Kidney tubule cell (primary cell): Measurements from ENCODE around the gene DES.
"Not testable (repeated sequence)": the region's sequence is repeated elsewhere in the genome, so short reads cannot be mapped to it uniquely, and the experiment has no call there.

Experiments
- DNase-seq: peaks from one replicate; pipeline ENCODE4 v3.0.0-alpha.2; 2018; ENCODE audit warnings: low spot score

Gene DES

GRCh38 chr2:219399716-219400478, 18.3 kb upstream of the DES start:
- no peak for DNase-seq

- no peak for DNase-seq
These were observed 17.6 kb upstream of the DES start for GRCh38 chr2:219400562-219400961.

- no peak for DNase-seq
These were observed 16.6 kb upstream of the DES start for GRCh38 chr2:219401606-219402005.

GRCh38 chr2:219402665-219403515, 15.3 kb upstream of the DES start:
- peak; percentile 81 for DNase-seq

- no peak for DNase-seq
These were observed 14.3 kb upstream of the DES start for GRCh38 chr2:219403861-219404260.

- DNase-seq, result no peak
These were observed 13.8 kb upstream of the DES start for GRCh38 chr2:219404291-219404910.

- DNase-seq, result no peak
These were observed 13.2 kb upstream of the DES start for GRCh38 chr2:219404954-219405353.

GRCh38 chr2:219405451-219405850, 12.7 kb upstream of the DES start:
- DNase-seq, result no peak

- no peak for DNase-seq
These were observed 12.0 kb upstream of the DES start for GRCh38 chr2:219405958-219406860.

GRCh38 chr2:219406861-219407230, 11.3 kb upstream of the DES start:
- peak; percentile 90 for DNase-seq

- DNase-seq, result not testable (repeated sequence)
These were observed 10.8 kb upstream of the DES start for GRCh38 chr2:219407343-219407742.

GRCh38 chr2:219408204-219408603, 10.0 kb upstream of the DES start:
- DNase-seq, result no peak

GRCh38 chr2:219408631-219409030, 9.5 kb upstream of the DES start:
- no peak for DNase-seq

GRCh38 chr2:219409619-219410018, 8.6 kb upstream of the DES start:
- no peak for DNase-seq

GRCh38 chr2:219410390-219410789, 7.8 kb upstream of the DES start:
- no peak for DNase-seq

GRCh38 chr2:219414857-219415256, 3.3 kb upstream of the DES start:
- no peak for DNase-seq

- no peak for DNase-seq
These were observed 2.5 kb upstream of the DES start for GRCh38 chr2:219415580-219416234.

- DNase-seq, result no peak
These were observed 2.0 kb upstream of the DES start for GRCh38 chr2:219416235-219416602.

- DNase-seq, result no peak
These were observed 1.2 kb upstream of the DES start for GRCh38 chr2:219416938-219417337.

- no peak for DNase-seq
These were observed 803 bp upstream of the DES start for GRCh38 chr2:219417374-219417773.

- no peak for DNase-seq
These were observed 791 bp downstream of the DES start for GRCh38 chr2:219419012-219419324.
